Measurements from ENCODE around the gene SCARB1.

Gene SCARB1

GRCh38 chr12:124769881-124770512 is 93.7 kb downstream of the SCARB1 start:
- DNase-seq: no peak

DNA sequence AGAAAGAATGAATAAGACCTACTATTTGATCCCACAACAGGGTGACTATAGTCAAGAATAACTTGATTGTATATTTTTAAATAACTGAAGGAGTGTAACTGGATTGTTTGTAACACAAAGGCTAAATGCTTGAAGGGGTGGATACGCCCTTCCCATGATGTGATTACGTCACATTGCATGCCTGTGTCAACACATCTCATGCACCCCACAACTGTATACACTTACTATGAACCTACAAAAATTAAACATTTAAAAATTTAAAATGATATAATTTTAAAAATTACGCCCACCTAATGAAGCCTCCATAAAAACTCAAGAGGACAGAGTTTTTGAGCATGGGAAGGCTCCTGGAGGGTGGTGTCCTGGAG is 94.5 kb downstream of the SCARB1 start:
- DNase-seq: no peak

DNA sequence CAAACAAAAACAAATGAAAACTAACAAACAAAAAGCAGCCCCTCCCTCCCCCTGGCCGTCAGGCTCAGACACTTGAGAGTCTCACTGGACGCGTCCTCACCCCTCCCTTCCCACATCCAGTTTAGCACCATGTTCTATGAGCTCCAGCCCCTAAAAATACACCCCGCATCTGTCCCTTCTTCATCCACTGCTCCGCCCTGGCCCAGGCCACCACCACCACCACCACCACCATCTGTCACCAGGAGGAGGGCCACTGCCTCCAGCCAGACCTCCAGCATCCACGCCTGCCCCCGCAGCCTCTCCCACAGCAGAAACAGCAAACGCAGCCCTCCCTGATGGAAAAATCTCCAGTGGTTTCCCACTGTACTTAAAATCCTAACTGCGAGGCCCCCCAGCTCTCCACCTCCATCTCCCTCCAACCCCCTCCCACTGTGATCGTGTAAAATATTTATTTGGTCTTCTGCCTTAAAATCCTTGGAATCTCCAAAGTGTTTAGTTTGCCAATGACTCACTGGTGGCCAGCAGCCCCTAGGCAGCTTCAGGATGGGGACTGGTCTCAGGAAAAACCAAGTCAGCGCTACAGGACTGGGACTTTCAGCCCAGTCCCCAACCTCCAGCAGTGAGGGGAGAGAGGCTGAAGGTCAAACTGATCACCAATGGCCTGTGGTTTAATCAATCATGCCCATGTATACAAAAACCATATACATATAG is 95.1 kb downstream of the SCARB1 start:
- DNase-seq: no peak

GRCh38 chr12:124767066-124767821 is 96.4 kb downstream of the SCARB1 start:
- DNase-seq: peak; percentile 75

GRCh38 chr12:124766727-124767065 is 97.0 kb downstream of the SCARB1 start:
- DNase-seq: no peak

- DNase-seq: no peak
Measured at GRCh38 chr12:124765581-124766489, 97.8 kb downstream of the SCARB1 start.

DNA sequence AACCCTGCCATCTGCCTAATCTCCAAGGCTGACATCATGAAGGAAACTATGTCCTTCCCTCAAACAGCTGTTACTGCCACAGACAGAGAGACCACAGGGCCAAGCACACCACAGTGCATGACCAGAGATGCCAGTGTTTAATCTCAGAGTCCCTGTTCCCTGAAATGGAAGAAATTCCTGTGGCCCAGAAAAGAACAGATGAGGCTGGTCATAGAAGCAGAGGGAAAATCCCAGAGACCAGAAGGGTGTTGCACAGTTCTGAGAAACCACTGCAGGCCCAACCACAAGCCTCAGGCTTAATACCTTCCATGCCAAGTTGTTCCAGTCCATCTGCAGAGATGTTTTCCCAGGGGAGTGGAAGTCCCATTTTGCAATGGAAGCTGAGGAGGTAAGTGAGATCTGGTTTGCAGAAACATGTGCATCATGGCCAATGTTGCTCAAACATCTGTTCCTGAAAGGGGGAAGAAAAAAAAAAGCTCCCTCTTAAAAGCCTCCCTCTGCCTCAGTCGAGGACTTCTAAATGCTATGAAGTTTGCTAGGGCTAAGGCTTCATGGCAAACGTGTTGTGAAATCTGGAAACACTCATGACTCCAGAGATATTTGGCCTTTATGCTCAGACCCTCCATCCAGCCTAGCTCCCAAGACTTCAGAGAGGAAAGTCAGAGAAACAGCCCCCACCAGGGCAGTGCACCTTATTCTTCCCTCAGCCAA is 98.6 kb downstream of the SCARB1 start:
- DNase-seq: no peak

GRCh38 chr12:124764451-124764850 is 99.2 kb downstream of the SCARB1 start:
- no peak for DNase-seq

DNA sequence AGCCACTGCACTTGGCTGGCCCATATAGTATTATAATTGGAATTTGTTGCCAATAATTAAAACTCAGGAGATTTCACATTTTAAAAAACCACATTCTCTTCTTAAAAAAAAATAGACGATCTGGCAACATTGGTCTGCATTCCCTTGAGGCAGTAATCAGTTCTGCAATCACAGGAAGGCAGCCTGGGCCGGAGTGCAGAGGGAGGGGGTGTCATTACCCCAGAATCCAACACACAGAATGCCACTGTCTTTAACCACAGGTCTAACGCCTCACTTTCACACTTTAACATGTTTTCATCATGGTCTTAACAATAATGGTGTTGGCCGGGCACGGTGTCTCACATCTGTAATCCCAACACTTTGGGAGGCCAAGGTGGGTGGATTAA is 100.1 kb downstream of the SCARB1 start:
- DNase-seq: no peak

DNA sequence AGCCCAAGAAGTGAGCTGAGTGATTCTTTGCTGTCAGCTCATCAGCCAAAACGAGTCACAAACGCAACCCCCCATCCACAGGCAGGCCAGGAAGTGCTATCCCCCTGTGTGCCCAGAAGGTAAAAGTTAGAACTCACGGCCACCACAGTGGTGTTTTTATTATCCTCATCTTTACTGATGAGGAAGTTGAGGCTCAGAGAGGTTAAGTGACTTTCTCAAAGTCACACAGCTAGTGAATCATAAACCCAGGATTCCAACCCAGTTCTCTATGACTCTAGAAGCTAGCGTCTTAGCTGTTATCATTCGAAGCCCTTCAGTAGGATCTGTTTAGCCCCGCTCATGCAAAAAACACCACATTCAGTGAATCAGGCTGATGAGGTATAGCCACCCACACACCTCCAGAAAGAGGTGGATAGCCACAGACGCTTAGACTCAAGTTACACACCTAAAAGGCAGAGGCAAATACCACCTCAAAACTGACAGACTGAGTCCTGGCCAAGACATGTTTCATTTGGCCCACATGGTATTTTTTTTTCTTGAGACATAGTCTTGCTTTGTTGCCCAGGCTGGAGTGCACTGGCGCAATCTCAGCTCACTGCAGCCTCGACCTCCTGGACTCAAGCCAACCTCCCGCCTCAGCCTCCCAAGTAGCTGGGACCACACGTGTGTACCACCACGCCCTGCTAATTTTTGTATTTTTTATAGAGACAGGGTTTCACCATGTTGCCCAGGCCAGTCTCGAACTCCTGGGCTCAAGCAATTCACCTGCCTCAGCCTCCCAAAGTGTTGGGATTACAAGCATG is 100.7 kb downstream of the SCARB1 start:
- no peak for DNase-seq

DNA sequence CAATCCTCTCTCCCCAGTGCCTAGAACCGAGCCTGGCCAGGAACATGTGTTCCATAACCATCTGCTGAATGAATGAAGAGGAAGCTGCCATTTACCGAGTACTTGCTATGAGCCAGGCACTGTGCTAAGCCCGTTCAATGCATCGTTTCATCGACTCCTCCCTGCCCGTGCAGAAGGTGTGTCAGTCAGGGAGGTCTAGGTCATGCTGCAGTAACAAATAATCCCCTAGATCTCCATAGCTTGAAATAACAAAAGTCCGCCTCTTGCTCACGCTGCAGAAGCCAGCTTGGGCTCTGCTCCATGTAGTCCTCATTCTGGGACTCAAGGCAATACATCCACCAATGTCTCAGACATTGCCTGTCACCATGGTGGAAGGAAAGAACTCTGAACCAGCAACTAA is 101.3 kb downstream of the SCARB1 start:
- DNase-seq: no peak

DNA sequence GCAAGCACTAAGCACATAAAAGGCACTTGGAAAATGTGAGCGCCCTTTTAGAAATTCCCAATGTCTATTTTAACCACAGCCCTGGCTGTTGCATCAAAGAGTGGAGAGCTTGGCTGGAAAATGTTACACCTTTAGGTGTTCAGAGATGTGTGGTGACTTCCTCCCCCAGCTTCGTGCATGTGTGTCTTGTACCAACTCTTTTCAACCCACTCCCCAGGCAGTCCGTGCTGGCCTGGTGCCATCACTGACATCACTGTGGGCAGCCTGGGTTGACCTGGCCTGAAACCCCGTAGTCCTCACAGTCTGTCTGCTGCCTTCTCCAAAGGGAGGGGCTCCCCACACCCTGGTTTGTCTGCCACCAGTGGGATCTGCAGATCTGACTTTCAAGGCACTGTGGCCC is 101.8 kb downstream of the SCARB1 start:
- DNase-seq: no peak

- no peak for DNase-seq
Measured at GRCh38 chr12:124761056-124761455, 102.6 kb downstream of the SCARB1 start.

DNA sequence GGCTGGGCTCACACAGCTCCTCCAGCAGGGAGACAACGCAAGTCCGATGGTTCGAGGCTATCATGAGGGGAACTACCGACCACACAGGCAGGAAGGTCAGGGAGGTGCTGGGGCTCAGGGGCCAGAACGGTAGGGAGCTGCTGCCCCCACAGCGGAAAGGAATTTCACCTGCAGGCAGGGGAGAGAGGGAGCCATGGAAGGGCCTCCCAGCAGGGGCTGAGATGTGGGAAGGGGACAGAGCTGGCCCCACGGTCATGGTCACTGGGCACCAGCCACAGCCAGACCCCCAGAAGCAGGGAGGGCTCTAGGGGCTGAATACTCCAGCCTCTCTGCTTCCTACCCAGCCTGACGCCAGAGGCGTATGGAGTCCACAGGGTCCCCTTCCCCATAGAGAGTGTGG is 103.1 kb downstream of the SCARB1 start:
- DNase-seq: no peak

DNA sequence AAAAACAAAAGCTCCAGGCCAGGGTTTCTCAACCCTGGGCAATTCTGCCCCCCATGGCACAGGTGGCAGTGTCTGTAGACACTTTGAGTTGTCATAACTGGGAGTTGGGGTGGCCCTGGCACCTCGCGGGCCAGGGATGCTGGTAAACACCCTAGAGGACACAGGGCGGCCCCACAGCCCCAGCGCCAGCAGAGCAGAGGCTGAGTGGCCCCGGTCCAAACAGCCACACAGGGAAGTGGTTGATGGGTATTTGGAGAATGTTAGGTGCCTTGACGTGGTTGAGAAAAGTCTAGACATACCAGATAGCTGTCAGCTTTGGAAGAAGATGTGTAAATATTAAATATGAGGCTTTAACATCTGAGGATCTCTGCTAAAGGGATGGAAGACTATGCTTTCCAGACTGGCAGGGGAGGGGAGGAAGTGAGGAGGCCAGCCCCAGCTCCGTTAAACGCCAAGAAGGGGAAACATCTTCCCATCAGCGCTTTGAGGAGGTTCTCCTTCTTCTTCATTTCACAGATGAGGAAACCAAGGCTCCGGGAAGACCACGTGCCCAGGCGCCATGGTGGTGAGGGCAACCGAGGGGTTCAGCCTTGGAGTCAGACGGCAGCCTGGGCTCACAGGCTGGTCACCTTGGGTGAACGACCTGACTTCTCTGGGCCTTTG is 103.7 kb downstream of the SCARB1 start:
- DNase-seq: no peak

DNA sequence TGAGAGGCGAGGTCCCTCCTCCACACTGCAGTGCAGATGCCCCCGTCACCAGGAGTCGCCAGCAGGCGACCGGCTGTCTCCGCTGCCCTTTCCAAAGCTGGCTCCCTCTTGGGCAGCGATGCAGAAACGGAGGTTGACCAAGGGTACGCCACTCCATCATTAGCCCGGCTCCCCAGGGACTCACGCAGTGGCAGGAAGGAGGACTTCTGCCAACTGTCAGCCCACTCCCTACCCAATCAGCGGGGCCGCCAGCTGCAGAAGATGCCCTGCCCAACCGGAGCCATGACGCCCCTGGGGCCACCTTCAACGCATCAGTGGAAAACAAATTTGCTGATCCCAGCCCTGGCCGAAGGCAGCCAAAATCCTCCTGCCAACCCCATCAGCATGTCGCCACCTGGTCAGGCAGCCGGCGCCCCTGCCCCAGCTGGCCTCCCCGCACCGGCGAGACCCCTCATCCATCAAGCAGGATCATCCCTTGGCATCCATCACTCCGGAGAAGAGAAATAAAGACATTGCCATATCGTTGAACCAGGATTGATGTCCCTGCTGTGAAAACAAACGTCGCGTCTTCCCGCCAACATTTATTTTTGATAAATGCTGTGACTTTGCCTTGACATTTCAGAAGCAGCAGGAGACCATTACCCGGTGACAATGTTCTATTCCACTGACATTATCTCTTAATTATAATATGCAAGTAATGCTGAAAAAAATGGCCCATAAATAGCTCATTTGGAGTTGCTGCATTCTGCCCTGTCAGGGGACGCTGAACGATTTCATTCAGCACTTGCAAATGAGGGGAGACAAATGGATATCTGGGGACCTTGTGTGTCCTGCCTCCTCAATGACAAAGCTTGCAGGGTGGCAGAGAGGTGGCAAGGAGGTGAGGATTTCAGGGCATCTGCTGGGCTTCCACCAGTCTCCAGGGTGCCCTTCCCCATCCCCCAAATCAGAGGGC is 105.1 kb downstream of the SCARB1 start:
- DNase-seq: no peak

DNA sequence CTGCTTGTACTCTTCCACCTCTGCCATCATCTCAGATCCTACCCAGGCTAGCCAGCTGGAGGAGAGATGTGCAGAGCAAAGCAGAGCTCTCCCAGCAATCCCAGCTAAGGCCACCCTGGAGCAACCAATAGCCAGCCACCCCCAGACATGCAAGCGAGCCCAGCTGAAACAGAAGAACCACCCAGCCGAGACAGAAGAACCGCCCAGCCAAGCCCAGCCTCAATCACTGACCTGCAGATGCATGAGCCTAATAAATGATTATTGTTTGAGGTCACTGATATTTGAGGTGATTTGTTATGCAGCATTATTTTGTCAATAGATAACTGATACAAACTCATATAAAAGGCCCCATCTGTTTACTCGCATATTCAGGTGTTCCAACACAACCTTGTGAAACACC is 106.3 kb downstream of the SCARB1 start:
- no peak for DNase-seq

DNA sequence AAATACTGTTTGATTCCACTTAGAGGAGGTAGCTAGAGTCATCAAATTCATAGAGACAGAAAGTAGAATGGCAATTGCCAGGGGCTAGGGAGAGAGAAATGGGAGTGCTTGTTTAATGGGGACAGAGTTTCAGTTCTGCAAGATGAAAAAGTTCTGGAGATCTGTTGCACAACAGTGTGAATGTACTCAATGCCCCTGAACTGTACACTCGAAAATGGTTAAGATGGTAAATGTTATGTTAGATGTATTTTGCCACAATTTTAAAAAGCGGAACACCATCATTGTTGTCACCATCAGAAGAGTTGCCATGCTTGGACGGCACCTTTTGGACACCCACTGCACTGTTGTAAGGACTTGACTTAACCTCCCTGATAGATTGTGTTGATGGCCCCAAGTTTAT is 106.9 kb downstream of the SCARB1 start:
- DNase-seq: no peak

GRCh38 chr12:124756166-124756565 is 107.5 kb downstream of the SCARB1 start:
- no peak for DNase-seq

DNA sequence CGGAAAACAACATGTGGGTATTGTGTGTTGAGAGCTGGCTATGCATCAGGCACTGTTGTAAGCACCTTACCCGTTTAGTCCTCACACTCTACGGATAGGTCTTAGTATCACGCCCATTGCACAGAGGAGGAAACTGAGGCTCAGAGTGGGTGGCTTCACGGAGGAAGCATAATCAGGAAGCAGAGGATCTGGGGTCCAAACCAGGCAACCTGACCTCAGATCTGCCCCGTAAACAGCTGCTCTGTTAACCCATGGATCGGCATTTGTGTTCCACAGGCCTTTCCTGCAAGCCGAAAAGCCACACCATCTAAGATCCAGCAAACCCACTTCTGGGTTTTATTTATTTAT is 107.9 kb downstream of the SCARB1 start:
- DNase-seq: no peak

Measured in T-helper 9 cell (primary cell).